Activated CD4-positive, alpha-beta memory T cell treated with anti-CD3 and anti-CD28 coated beads for 36 hours (primary cell): ENCODE results near the gene ZNF324B. TPM values are rescaled to one million over a fixed set of nuclear protein-coding genes. Genes with fewer than 3 reads are reported as not detected.

Experiments used
- total RNA-seq, 2 experiments: library from RNA; stranded (reverse); gene quantifications; one replicate each; pipeline ENCODE4 v1.2.3, GENCODE V29; 2021

ZNF324B gene
- total RNA-seq, 2 experiments from 2014 or later = 7.7 to 7.8 TPM

Other genes with a start within 250 kb of the ZNF324B start
- 10 to 100 TPM; 39.6 to 45.4 TPM for gene ZNF544, start 222.7 kb upstream of the ZNF324B start, total RNA-seq
- gene ZNF8, start 172.7 kb upstream of the ZNF324B start, total RNA-seq = 1 to 10 TPM; 3.7 to 3.9 TPM
- gene ERVK3-1, start 146.2 kb upstream of the ZNF324B start, total RNA-seq = 10 to 100 TPM; 37.1 to 42.3 TPM
- 1 to 10 TPM; 3.1 to 3.3 TPM for gene ZSCAN22, start 124.6 kb upstream of the ZNF324B start, total RNA-seq
- gene A1BG, start 98.1 kb upstream of the ZNF324B start, total RNA-seq = 10 to 100 TPM in 1 of 2 experiments, 1 to 10 TPM in 1; 9.9 to 12.9 TPM
- under 1 TPM; 0.31 to 0.93 TPM for gene ZNF497, start 88.9 kb upstream of the ZNF324B start, total RNA-seq
- gene ZNF837, start 70.6 kb upstream of the ZNF324B start, total RNA-seq = 1 to 10 TPM; 2.1 to 2.4 TPM
- 1,000 to 10,000 TPM; 1,415 to 1,438 TPM for gene RPS5, start 64.4 kb upstream of the ZNF324B start, total RNA-seq
- gene RNF225, start 56.0 kb upstream of the ZNF324B start, total RNA-seq = under 1 TPM; 0.21 to 0.31 TPM
- gene ZNF584, start 43.0 kb upstream of the ZNF324B start, total RNA-seq = 10 to 100 TPM in 1 of 2 experiments, 1 to 10 TPM in 1; 8.3 to 10.7 TPM
- gene ZNF132, start 11.5 kb upstream of the ZNF324B start, total RNA-seq = 1 to 10 TPM; 3.1 to 3.6 TPM
- gene ZNF324, start 15.5 kb downstream of the ZNF324B start, total RNA-seq = 1 to 10 TPM; 7.0 to 8.3 TPM
- 1 to 10 TPM; 6.4 to 7.5 TPM for gene ZNF446, start 24.7 kb downstream of the ZNF324B start, total RNA-seq
- gene SLC27A5, start 60.4 kb downstream of the ZNF324B start, total RNA-seq = 10 to 100 TPM; 16.7 to 17.0 TPM
- 1 to 10 TPM; 9.9 to 10.0 TPM for gene ZBTB45, start 68.2 kb downstream of the ZNF324B start, total RNA-seq
- 100 to 1,000 TPM; 404 to 408 TPM for gene TRIM28, start 92.4 kb downstream of the ZNF324B start, total RNA-seq
- gene CHMP2A, start 103.5 kb downstream of the ZNF324B start, total RNA-seq = 100 to 1,000 TPM; 120 to 122 TPM
- gene UBE2M, start 107.0 kb downstream of the ZNF324B start, total RNA-seq = 100 to 1,000 TPM; 107 to 111 TPM
- 10 to 100 TPM; 13.3 to 14.4 TPM for gene MZF1, start 121.7 kb downstream of the ZNF324B start, total RNA-seq